ENCODE measurements around the gene SNAP47. TPM values are rescaled to one million over a fixed set of nuclear protein-coding genes. Genes with fewer than 3 reads are reported as not detected.

Gene SNAP47
- total RNA-seq, 2 donors from 2014 or later, result 34.0 to 35.3 TPM

GRCh38 chr1:227797144-227797543, 61.9 kb downstream of the SNAP47 start:
- H3K27me3 Mint-ChIP-seq (ENCODE audit: low read depth), result no peaks in the 10 kb centered on the region
- no peak for ATAC-seq (replicated peaks in 1 of 2)
- no peak for DNase-seq
- H3K4me3 Mint-ChIP-seq, result no peak overlapping the region
- H3K27ac Mint-ChIP-seq, result no peak overlapping the region
- H3K36me3 Mint-ChIP-seq (ENCODE audit: insufficient read depth in 2 of 2), result no peaks in the 10 kb centered on the region
- no peaks in the 10 kb centered on the region for H3K9me3 Mint-ChIP-seq
- H3K4me1 Mint-ChIP-seq (ENCODE audit: low read depth), result no peaks in the 10 kb centered on the region

GRCh38 chr1:227797625-227798024, 62.4 kb downstream of the SNAP47 start:
- no peak overlapping the region for H3K27ac Mint-ChIP-seq
- no peak for DNase-seq
- no peak for ATAC-seq (replicated peaks in 1 of 2)
- no peak overlapping the region for H3K4me3 Mint-ChIP-seq
- no peaks in the 10 kb centered on the region for H3K4me1 Mint-ChIP-seq (ENCODE audit: low read depth)
- H3K36me3 Mint-ChIP-seq (ENCODE audit: insufficient read depth in 2 of 2), result no peaks in the 10 kb centered on the region
- no peaks in the 10 kb centered on the region for H3K9me3 Mint-ChIP-seq
- no peaks in the 10 kb centered on the region for H3K27me3 Mint-ChIP-seq (ENCODE audit: low read depth)

- no peaks in the 10 kb centered on the region for H3K27me3 Mint-ChIP-seq (ENCODE audit: low read depth)
- no peak overlapping the region for H3K27ac Mint-ChIP-seq
- H3K4me1 Mint-ChIP-seq (ENCODE audit: low read depth), result no peaks in the 10 kb centered on the region
- no peak overlapping the region for H3K4me3 Mint-ChIP-seq
- ATAC-seq (replicated peaks in 1 of 2), result no peak
- DNase-seq, result no peak
- H3K9me3 Mint-ChIP-seq, result no peaks in the 10 kb centered on the region
- no peaks in the 10 kb centered on the region for H3K36me3 Mint-ChIP-seq (ENCODE audit: insufficient read depth in 2 of 2)
These were observed 63.0 kb downstream of the SNAP47 start for GRCh38 chr1:227798078-227798802.

GRCh38 chr1:227799756-227800155, 64.5 kb downstream of the SNAP47 start:
- ATAC-seq (replicated peaks in 1 of 2) (no peak), DNase-seq (no peak)
- H3K4me3 Mint-ChIP-seq, result no peak overlapping the region
- H3K27me3 Mint-ChIP-seq (ENCODE audit: low read depth), result peaks cover 7% of the 10 kb centered on the region
- H3K27ac Mint-ChIP-seq, result no peak overlapping the region
- no peaks in the 10 kb centered on the region for H3K4me1 Mint-ChIP-seq (ENCODE audit: low read depth)
- H3K36me3 Mint-ChIP-seq (ENCODE audit: insufficient read depth in 2 of 2), result peaks cover 2 to 5% of the 10 kb centered on the region in 2 donors
- H3K9me3 Mint-ChIP-seq, result peaks cover 3 to 4% of the 10 kb centered on the region in 2 donors

- DNase-seq, result no peak
These were observed 68.7 kb downstream of the SNAP47 start for GRCh38 chr1:227803933-227804332.

GRCh38 chr1:227805606-227806197, 70.5 kb downstream of the SNAP47 start:
- peaks cover 11% of the 10 kb centered on the region for H3K27me3 Mint-ChIP-seq (ENCODE audit: low read depth)
- no peak overlapping the region for H3K27ac Mint-ChIP-seq
- peaks cover 7 to 8% of the 10 kb centered on the region in 2 donors for H3K9me3 Mint-ChIP-seq
- peaks cover 8% of the 10 kb centered on the region for H3K4me1 Mint-ChIP-seq (ENCODE audit: low read depth)
- H3K36me3 Mint-ChIP-seq (ENCODE audit: insufficient read depth in 2 of 2), result peaks cover 3 to 9% of the 10 kb centered on the region in 2 donors
- DNase-seq, result no peak
- no peak for ATAC-seq (replicated peaks in 1 of 2)
- no peak overlapping the region for H3K4me3 Mint-ChIP-seq

More at GRCh38 chr1:227803933-227804332, 68.7 kb downstream of the SNAP47 start:
- Mint-ChIP-seq H3K27ac (no peak overlapping the region), H3K36me3 (ENCODE audit: insufficient read depth in 2 of 2) (peaks cover 3 to 7% of the 10 kb centered on the region in 2 donors), H3K9me3 (peaks cover 5 to 8% of the 10 kb centered on the region in 2 donors), H3K4me1 (ENCODE audit: low read depth) (peaks cover 4% of the 10 kb centered on the region), H3K4me3 (no peak overlapping the region), H3K27me3 (ENCODE audit: low read depth) (peaks cover 11% of the 10 kb centered on the region)
- ATAC-seq (replicated peaks in 1 of 2), result no peak

GRCh38 chr1:227808566-227808965, 73.3 kb downstream of the SNAP47 start:
- Mint-ChIP-seq H3K9me3 (peaks cover 14 to 16% of the 10 kb centered on the region in 2 donors), H3K27me3 (ENCODE audit: low read depth) (peaks cover 11% of the 10 kb centered on the region), H3K4me3 (no peak overlapping the region), H3K27ac (peak overlapping the region; percentile 12), H3K4me1 (ENCODE audit: low read depth) (peaks cover 8% of the 10 kb centered on the region), H3K36me3 (ENCODE audit: insufficient read depth in 2 of 2) (peaks cover 9 to 11% of the 10 kb centered on the region in 2 donors)
- ATAC-seq (replicated peaks in 1 of 2) (no peak), DNase-seq (no peak)

- Mint-ChIP-seq H3K4me1 (ENCODE audit: low read depth) (peaks cover 8% of the 10 kb centered on the region), H3K9me3 (peaks cover 14 to 15% of the 10 kb centered on the region in 2 donors), H3K4me3 (no peak overlapping the region), H3K27me3 (ENCODE audit: low read depth) (peaks cover 10% of the 10 kb centered on the region), H3K27ac (peak overlapping the region; percentile 12), H3K36me3 (ENCODE audit: insufficient read depth in 2 of 2) (peaks cover 9 to 11% of the 10 kb centered on the region in 2 donors)
- ATAC-seq (replicated peaks in 1 of 2) (no peak), DNase-seq (no peak)
These were observed 73.8 kb downstream of the SNAP47 start for GRCh38 chr1:227809026-227809425.

GRCh38 chr1:227813962-227814361, 78.7 kb downstream of the SNAP47 start:
- H3K27me3 Mint-ChIP-seq (ENCODE audit: low read depth), result no peaks in the 10 kb centered on the region
- H3K9me3 Mint-ChIP-seq, result peaks cover 6 to 14% of the 10 kb centered on the region in 2 donors
- ATAC-seq (replicated peaks in 1 of 2), result no peak
- H3K4me1 Mint-ChIP-seq (ENCODE audit: low read depth), result peaks cover 4% of the 10 kb centered on the region
- DNase-seq, result no peak
- peaks cover 10 to 12% of the 10 kb centered on the region in 2 donors for H3K36me3 Mint-ChIP-seq (ENCODE audit: insufficient read depth in 2 of 2)
- H3K27ac Mint-ChIP-seq, result no peak overlapping the region
- H3K4me3 Mint-ChIP-seq, result no peak overlapping the region

- peaks cover 8 to 12% of the 10 kb centered on the region in 2 donors for H3K36me3 Mint-ChIP-seq (ENCODE audit: insufficient read depth in 2 of 2)
- DNase-seq, result no peak
- H3K4me3 Mint-ChIP-seq, result no peak within 1 kb of the TSS
- no peak within 1 kb of the TSS for H3K27ac Mint-ChIP-seq
- H3K27me3 Mint-ChIP-seq (ENCODE audit: low read depth), result no peaks in the 10 kb centered on the region
- peaks cover 6 to 13% of the 10 kb centered on the region in 2 donors for H3K9me3 Mint-ChIP-seq
- no peaks in the 10 kb centered on the region for H3K4me1 Mint-ChIP-seq (ENCODE audit: low read depth)
- no peak for ATAC-seq (replicated peaks in 1 of 2)
These were observed 80.5 kb downstream of the SNAP47 start, which contains the start of gene PRSS38 for GRCh38 chr1:227815468-227816409. TSS of gene PRSS38 (plus strand) at chr1:227815675. CDS start at chr1:227815717, 42 bp downstream.

- Mint-ChIP-seq H3K4me3 (no peak overlapping the region), H3K4me1 (ENCODE audit: low read depth) (no peaks in the 10 kb centered on the region), H3K27ac (no peak overlapping the region), H3K9me3 (peaks cover 9 to 17% of the 10 kb centered on the region in 2 donors), H3K36me3 (ENCODE audit: insufficient read depth in 2 of 2) (peaks cover 10 to 15% of the 10 kb centered on the region in 2 donors), H3K27me3 (ENCODE audit: low read depth) (no peaks in the 10 kb centered on the region)
- ATAC-seq (replicated peaks in 1 of 2), result no peak
- no peak for DNase-seq
These were observed 81.7 kb downstream of the SNAP47 start for GRCh38 chr1:227816750-227817446.

- H3K4me3 Mint-ChIP-seq, result no peak overlapping the region
- DNase-seq, result no peak
- H3K27me3 Mint-ChIP-seq (ENCODE audit: low read depth), result no peaks in the 10 kb centered on the region
- ATAC-seq (replicated peaks in 1 of 2), result no peak
- H3K27ac Mint-ChIP-seq, result no peak overlapping the region
- H3K36me3 Mint-ChIP-seq (ENCODE audit: insufficient read depth in 2 of 2), result peaks cover 2 to 8% of the 10 kb centered on the region in 2 donors
- peaks cover 4% of the 10 kb centered on the region for H3K4me1 Mint-ChIP-seq (ENCODE audit: low read depth)
- H3K9me3 Mint-ChIP-seq, result peaks cover 6 to 10% of the 10 kb centered on the region in 2 donors
These were observed 88.3 kb downstream of the SNAP47 start for GRCh38 chr1:227823537-227823936.

Measured in activated T-cell treated with anti-CD3 and anti-CD28 coated beads, Interleukin-2, amount 50 U/mL, for 72 hours (primary cell).